Activated naive CD4-positive, alpha-beta T cell treated with anti-CD3 and anti-CD28 coated beads, Interleukin-2, amount 50 U/mL, for 24 hours (primary cell): ENCODE data around the gene ENPP3.

Source experiments
- H3K27ac Mint-ChIP-seq: one replicate; pipeline ENCODE4 v1.8.0; 2021; ENCODE audit warnings: mild to moderate bottlenecking, mixed read lengths
- H3K27me3 Mint-ChIP-seq: one replicate; pipeline ENCODE4 v1.8.0; 2021; ENCODE audit warnings: mixed read lengths
- H3K36me3 Mint-ChIP-seq: one replicate; pipeline ENCODE4 v1.8.0; 2021; ENCODE audit warnings: mixed read lengths
- H3K4me1 Mint-ChIP-seq: one replicate; pipeline ENCODE4 v1.8.0; 2021; ENCODE audit warnings: mixed read lengths
- H3K4me3 Mint-ChIP-seq: one replicate; pipeline ENCODE4 v1.8.0; 2021; ENCODE audit warnings: mild to moderate bottlenecking, mixed read lengths
- H3K9me3 Mint-ChIP-seq: one replicate; pipeline ENCODE4 v1.8.0; 2021; ENCODE audit warnings: mixed read lengths

Gene ENPP3

GRCh38 chr6:131776985-131777384 is 139.9 kb downstream of the ENPP3 start:
- H3K36me3 Mint-ChIP-seq: no peaks in the 10 kb centered on the region
- no peak overlapping the region for H3K4me3 Mint-ChIP-seq
- no peaks in the 10 kb centered on the region for H3K9me3 Mint-ChIP-seq
- H3K4me1 Mint-ChIP-seq: no peaks in the 10 kb centered on the region
- H3K27me3 Mint-ChIP-seq: peaks cover 7% of the 10 kb centered on the region
- H3K27ac Mint-ChIP-seq: no peak overlapping the region

GRCh38 chr6:131778169-131778568 is 141.1 kb downstream of the ENPP3 start:
- Mint-ChIP-seq H3K27me3 (peaks cover 7% of the 10 kb centered on the region), H3K4me1 (no peaks in the 10 kb centered on the region), H3K27ac (no peak overlapping the region), H3K36me3 (no peaks in the 10 kb centered on the region), H3K4me3 (no peak overlapping the region), H3K9me3 (no peaks in the 10 kb centered on the region)

- no peak overlapping the region for H3K4me3 Mint-ChIP-seq
- H3K27me3 Mint-ChIP-seq: peaks cover 7% of the 10 kb centered on the region
- H3K27ac Mint-ChIP-seq: no peak overlapping the region
- no peaks in the 10 kb centered on the region for H3K9me3 Mint-ChIP-seq
- H3K36me3 Mint-ChIP-seq: no peaks in the 10 kb centered on the region
- no peaks in the 10 kb centered on the region for H3K4me1 Mint-ChIP-seq
These were observed 142.2 kb downstream of the ENPP3 start for GRCh38 chr6:131779304-131779703.

GRCh38 chr6:131780600-131780999 is 143.5 kb downstream of the ENPP3 start:
- no peaks in the 10 kb centered on the region for H3K4me1 Mint-ChIP-seq
- peaks cover 5% of the 10 kb centered on the region for H3K27me3 Mint-ChIP-seq
- no peaks in the 10 kb centered on the region for H3K9me3 Mint-ChIP-seq
- no peaks in the 10 kb centered on the region for H3K36me3 Mint-ChIP-seq
- no peak overlapping the region for H3K27ac Mint-ChIP-seq
- no peak overlapping the region for H3K4me3 Mint-ChIP-seq

GRCh38 chr6:131781687-131782086 is 144.6 kb downstream of the ENPP3 start:
- Mint-ChIP-seq H3K4me1 (no peaks in the 10 kb centered on the region), H3K36me3 (no peaks in the 10 kb centered on the region), H3K27me3 (peaks cover 6% of the 10 kb centered on the region), H3K27ac (no peak overlapping the region), H3K9me3 (no peaks in the 10 kb centered on the region), H3K4me3 (no peak overlapping the region)

- Mint-ChIP-seq H3K27ac (no peak overlapping the region), H3K4me3 (no peak overlapping the region), H3K9me3 (no peaks in the 10 kb centered on the region), H3K36me3 (no peaks in the 10 kb centered on the region), H3K27me3 (peaks cover 6% of the 10 kb centered on the region), H3K4me1 (no peaks in the 10 kb centered on the region)
These were observed 145.7 kb downstream of the ENPP3 start for GRCh38 chr6:131782764-131783163.

- H3K27me3 Mint-ChIP-seq: peaks cover 3% of the 10 kb centered on the region
- H3K9me3 Mint-ChIP-seq: no peaks in the 10 kb centered on the region
These were observed 147.5 kb downstream of the ENPP3 start for GRCh38 chr6:131784561-131784960.

GRCh38 chr6:131787079-131787478 is 150.0 kb downstream of the ENPP3 start:
- Mint-ChIP-seq H3K9me3 (no peaks in the 10 kb centered on the region), H3K36me3 (no peaks in the 10 kb centered on the region), H3K27ac (no peak overlapping the region), H3K4me3 (no peak overlapping the region), H3K27me3 (peaks cover 1% of the 10 kb centered on the region), H3K4me1 (no peaks in the 10 kb centered on the region)

More at GRCh38 chr6:131784561-131784960, 147.5 kb downstream of the ENPP3 start:
- no peaks in the 10 kb centered on the region for H3K36me3 Mint-ChIP-seq
- no peak overlapping the region for H3K27ac Mint-ChIP-seq
- no peak overlapping the region for H3K4me3 Mint-ChIP-seq
- H3K4me1 Mint-ChIP-seq: no peaks in the 10 kb centered on the region

GRCh38 chr6:131787766-131788712 is 150.9 kb downstream of the ENPP3 start:
- Mint-ChIP-seq H3K36me3 (no peaks in the 10 kb centered on the region), H3K4me1 (no peaks in the 10 kb centered on the region), H3K27ac (no peak overlapping the region), H3K9me3 (no peaks in the 10 kb centered on the region), H3K27me3 (peaks cover 1% of the 10 kb centered on the region), H3K4me3 (no peak overlapping the region)

GRCh38 chr6:131789219-131789618 is 152.1 kb downstream of the ENPP3 start:
- no peak overlapping the region for H3K4me3 Mint-ChIP-seq
- no peak overlapping the region for H3K27ac Mint-ChIP-seq
- H3K4me1 Mint-ChIP-seq: no peaks in the 10 kb centered on the region
- H3K27me3 Mint-ChIP-seq: peaks cover 1% of the 10 kb centered on the region
- no peaks in the 10 kb centered on the region for H3K36me3 Mint-ChIP-seq
- no peaks in the 10 kb centered on the region for H3K9me3 Mint-ChIP-seq

GRCh38 chr6:131791476-131791875 is 154.4 kb downstream of the ENPP3 start:
- Mint-ChIP-seq H3K4me3 (no peak overlapping the region), H3K27me3 (peaks cover 6% of the 10 kb centered on the region), H3K9me3 (no peaks in the 10 kb centered on the region), H3K27ac (no peak overlapping the region), H3K36me3 (no peaks in the 10 kb centered on the region), H3K4me1 (no peaks in the 10 kb centered on the region)

- Mint-ChIP-seq H3K9me3 (no peaks in the 10 kb centered on the region), H3K36me3 (no peaks in the 10 kb centered on the region), H3K4me1 (no peaks in the 10 kb centered on the region), H3K27ac (no peak overlapping the region), H3K27me3 (peaks cover 10% of the 10 kb centered on the region), H3K4me3 (no peak overlapping the region)
These were observed 155.0 kb downstream of the ENPP3 start for GRCh38 chr6:131792091-131792496.

GRCh38 chr6:131795366-131795765 is 158.3 kb downstream of the ENPP3 start:
- Mint-ChIP-seq H3K4me3 (no peak overlapping the region), H3K4me1 (no peaks in the 10 kb centered on the region), H3K27me3 (peaks cover 11% of the 10 kb centered on the region), H3K27ac (no peak overlapping the region), H3K9me3 (peaks cover 5% of the 10 kb centered on the region), H3K36me3 (no peaks in the 10 kb centered on the region)
